Rectal smooth muscle tissue (tissue), 1 donor: ENCODE data around the gene NDUFS1.
A peak's percentile ranks its signal among the peaks of the same experiment; 100 is the strongest.
"Not testable (repeated sequence)": the region's sequence is repeated elsewhere in the genome, so short reads cannot be mapped to it uniquely, and the experiment has no call there.

ENCODE experiments used
- H3K27ac ChIP-seq: one replicate; pipeline ENCODE4 v1.7.0; 2013; ENCODE audit warnings: low read depth, low read length, inconsistent platforms
- H3K27me3 ChIP-seq: one replicate; pipeline ENCODE4 v1.7.0; 2013; ENCODE audit warnings: low read length; ENCODE audit not compliant: control insufficient read depth, insufficient read depth
- H3K36me3 ChIP-seq: one replicate; pipeline ENCODE4 v1.7.0; 2013; ENCODE audit warnings: low read length; ENCODE audit not compliant: control insufficient read depth, insufficient read depth
- H3K4me1 ChIP-seq: one replicate; pipeline ENCODE4 v1.7.0; 2013; ENCODE audit warnings: low read length; ENCODE audit not compliant: control insufficient read depth, insufficient read depth
- H3K4me3 ChIP-seq: one replicate; pipeline ENCODE4 v1.7.0; 2013; ENCODE audit warnings: low read length
- H3K9ac ChIP-seq: one replicate; pipeline ENCODE4 v1.7.0; 2013; ENCODE audit warnings: low read length

NDUFS1 gene

DNA sequence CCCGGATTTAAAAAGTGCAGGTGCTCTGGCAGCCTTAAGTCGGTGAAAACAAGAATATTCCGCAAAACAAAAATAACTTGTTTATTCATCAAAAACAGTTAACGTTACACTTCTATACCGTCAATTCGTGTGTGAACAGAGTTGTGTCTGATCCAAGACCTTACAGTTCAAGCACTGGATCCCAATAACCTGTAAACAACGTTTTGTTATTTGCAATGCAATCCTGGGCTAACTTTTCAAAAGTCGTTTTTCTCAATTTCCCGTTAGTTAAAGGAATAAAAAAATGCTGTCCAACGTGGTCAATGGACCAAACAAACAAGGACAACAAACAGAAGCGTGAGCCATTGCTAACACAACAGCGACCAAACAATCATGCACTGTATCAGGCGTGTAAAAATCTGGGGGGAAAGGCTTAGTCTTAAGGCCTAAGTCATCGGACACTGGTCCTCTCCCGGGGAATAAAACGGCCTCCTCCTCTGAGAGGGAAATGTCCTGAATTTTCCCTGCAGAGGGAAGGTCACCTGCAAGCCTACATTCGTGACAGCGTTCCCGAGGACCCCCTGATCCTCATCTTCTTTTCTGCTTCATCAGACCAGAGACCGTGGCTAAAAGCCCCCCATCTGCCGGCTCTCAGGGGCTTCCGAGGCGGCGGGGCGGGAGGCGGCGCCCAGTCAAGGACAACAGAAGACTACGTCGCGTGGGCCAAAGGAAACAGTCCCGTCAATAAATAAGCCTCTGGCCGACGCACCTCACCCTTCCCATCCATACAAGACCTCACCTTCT is 490 bp downstream of the NDUFS1 start:
- Histone ChIP-seq H3K4me1 (peaks cover 6% of the 10 kb centered on the region), H3K4me3 (peak overlapping the region; percentile 69), H3K36me3 (peaks cover 5% of the 10 kb centered on the region), H3K27me3 (no peaks in the 10 kb centered on the region), H3K9ac (peak overlapping the region; percentile 28), H3K27ac (peak overlapping the region; percentile 89)

DNA sequence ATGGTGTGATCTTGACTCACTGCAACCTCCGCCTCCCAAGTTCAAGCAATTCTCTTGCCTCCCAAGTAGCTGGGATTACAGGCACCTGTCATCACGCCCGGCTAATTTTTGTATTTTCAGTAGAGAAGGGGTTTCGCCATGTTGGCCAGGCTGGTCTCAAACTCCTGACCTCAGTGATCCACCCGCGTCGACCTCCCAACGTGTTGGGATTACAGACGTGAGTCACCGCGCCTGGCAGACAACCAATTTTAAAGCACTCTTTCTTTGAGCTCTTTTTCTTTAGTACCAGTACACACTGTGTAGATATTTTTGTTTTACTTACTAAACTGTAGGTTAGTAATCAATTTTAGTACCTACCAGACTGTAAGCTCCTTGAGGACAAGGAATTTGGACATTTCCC is 2.2 kb downstream of the NDUFS1 start:
- not testable (repeated sequence) for H3K4me1 ChIP-seq, H3K9ac ChIP-seq, H3K4me3 ChIP-seq, H3K36me3 ChIP-seq, H3K27ac ChIP-seq, H3K27me3 ChIP-seq

- Histone ChIP-seq H3K4me3 (no peak overlapping the region), H3K9ac (no peak overlapping the region), H3K27me3 (no peaks in the 10 kb centered on the region), H3K27ac (no peak overlapping the region), H3K36me3 (peaks cover 8% of the 10 kb centered on the region), H3K4me1 (peaks cover 3% of the 10 kb centered on the region)
These were observed 5.0 kb downstream of the NDUFS1 start for GRCh38 chr2:206154197-206154596.

- Histone ChIP-seq H3K36me3 (peaks cover 21% of the 10 kb centered on the region), H3K27ac (no peak overlapping the region), H3K9ac (no peak overlapping the region), H3K4me3 (no peak overlapping the region), H3K27me3 (no peaks in the 10 kb centered on the region), H3K4me1 (peaks cover 3% of the 10 kb centered on the region)
These were observed 8.6 kb downstream of the NDUFS1 start for GRCh38 chr2:206150631-206151030.

DNA sequence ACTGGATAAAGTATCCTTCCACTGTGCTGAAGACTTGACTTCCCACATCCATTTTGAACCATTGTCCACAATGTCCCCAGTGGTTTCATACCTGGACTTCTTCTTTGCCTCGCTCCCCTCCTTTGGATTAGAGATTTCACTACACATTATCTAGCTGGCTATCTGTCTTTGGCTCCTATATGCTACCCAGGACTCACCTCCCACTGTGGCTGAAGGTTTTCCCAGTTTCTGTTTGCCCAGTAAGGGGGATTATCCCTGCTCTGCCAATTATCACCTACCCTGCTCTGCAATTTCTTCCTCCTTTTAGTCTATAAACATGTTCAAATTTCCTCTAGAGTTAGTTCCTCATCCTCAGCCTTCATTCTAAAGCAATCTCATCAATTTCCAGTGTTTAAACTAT is 9.1 kb downstream of the NDUFS1 start:
- no peak overlapping the region for H3K4me3 ChIP-seq

DNA sequence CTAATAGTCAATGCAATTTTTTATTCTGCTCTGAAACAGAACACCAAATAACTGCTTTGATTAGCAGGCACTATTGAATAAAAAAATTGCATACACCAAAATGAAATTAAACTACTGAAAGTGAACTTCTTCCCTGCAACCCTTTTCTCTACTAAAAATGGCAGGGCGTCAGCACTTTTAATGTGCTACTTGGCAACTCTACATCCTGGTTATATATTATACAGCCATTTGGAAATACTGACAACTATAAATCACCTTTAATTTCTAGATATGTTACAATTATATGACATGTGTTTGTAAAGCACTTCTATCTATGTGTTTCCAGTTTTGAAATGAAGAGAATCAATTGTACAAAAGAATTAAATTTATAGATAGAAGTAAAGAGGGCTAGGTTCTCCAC is 9.9 kb downstream of the NDUFS1 start:
- H3K4me3 ChIP-seq = no peak overlapping the region
- H3K4me1 ChIP-seq = peaks cover 3% of the 10 kb centered on the region
- H3K27me3 ChIP-seq = no peaks in the 10 kb centered on the region
- H3K9ac ChIP-seq = no peak overlapping the region
- peaks cover 25% of the 10 kb centered on the region for H3K36me3 ChIP-seq
- H3K27ac ChIP-seq = no peak overlapping the region

More for the DNA sequence above, 9.1 kb downstream of the NDUFS1 start:
- H3K27ac ChIP-seq = no peak overlapping the region
- H3K4me1 ChIP-seq = peaks cover 3% of the 10 kb centered on the region
- no peak overlapping the region for H3K9ac ChIP-seq
- H3K27me3 ChIP-seq = no peaks in the 10 kb centered on the region
- peaks cover 25% of the 10 kb centered on the region for H3K36me3 ChIP-seq

GRCh38 chr2:206145665-206146064 is 13.6 kb downstream of the NDUFS1 start:
- peaks cover 36% of the 10 kb centered on the region for H3K36me3 ChIP-seq

DNA sequence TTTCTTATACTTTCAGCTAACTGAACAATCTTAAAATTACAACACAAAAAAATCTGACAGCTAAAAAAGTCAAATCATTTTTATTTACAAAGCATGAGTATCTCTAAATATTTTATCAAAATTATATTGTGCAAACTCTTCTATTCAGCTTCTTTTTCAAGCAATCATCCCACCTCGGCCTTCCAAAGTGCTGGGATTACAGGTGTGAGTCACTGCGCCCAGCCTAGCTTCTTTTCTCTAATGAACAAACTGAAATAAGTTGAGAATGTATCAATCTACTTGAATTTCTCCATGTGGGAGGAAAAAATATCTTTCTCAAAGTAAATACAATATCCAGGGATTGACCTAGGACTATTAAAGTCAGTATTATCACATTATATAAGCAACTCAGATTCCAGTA is 14.9 kb downstream of the NDUFS1 start:
- no peak overlapping the region for H3K9ac ChIP-seq
- no peaks in the 10 kb centered on the region for H3K4me1 ChIP-seq
- no peaks in the 10 kb centered on the region for H3K27me3 ChIP-seq
- no peak overlapping the region for H3K27ac ChIP-seq
- no peak overlapping the region for H3K4me3 ChIP-seq
- peaks cover 34% of the 10 kb centered on the region for H3K36me3 ChIP-seq

More at GRCh38 chr2:206145665-206146064, 13.6 kb downstream of the NDUFS1 start:
- H3K9ac ChIP-seq = no peak overlapping the region
- H3K27me3 ChIP-seq = no peaks in the 10 kb centered on the region
- H3K4me1 ChIP-seq = no peaks in the 10 kb centered on the region
- no peak overlapping the region for H3K27ac ChIP-seq
- no peak overlapping the region for H3K4me3 ChIP-seq

DNA sequence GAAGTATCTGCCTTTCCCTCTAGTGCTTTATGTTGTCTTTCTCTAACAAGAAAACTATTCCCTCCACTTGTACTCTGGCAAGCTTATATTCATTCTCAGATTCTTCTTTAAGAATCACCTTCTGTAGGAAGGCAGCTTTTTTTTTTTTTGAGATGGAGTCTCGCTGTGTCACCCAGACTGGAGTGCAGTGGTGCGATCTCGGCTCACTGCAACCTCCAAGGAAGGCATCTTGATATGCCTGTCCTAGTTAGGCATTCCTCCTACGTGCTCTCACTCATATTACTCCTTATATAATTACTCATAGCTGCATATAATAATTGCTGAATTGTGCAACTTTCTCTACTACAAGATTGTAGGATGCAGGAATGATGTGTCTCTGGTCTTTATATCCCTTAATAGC is 15.8 kb downstream of the NDUFS1 start:
- no peaks in the 10 kb centered on the region for H3K27me3 ChIP-seq
- no peak overlapping the region for H3K4me3 ChIP-seq
- no peaks in the 10 kb centered on the region for H3K4me1 ChIP-seq
- H3K36me3 ChIP-seq = peaks cover 36% of the 10 kb centered on the region
- no peak overlapping the region for H3K27ac ChIP-seq
- H3K9ac ChIP-seq = no peak overlapping the region

GRCh38 chr2:206127656-206128055 is 31.6 kb downstream of the NDUFS1 start:
- Histone ChIP-seq H3K4me1 (no peaks in the 10 kb centered on the region), H3K27me3 (no peaks in the 10 kb centered on the region), H3K36me3 (peaks cover 20% of the 10 kb centered on the region), H3K4me3 (no peak overlapping the region), H3K27ac (no peak overlapping the region), H3K9ac (no peak overlapping the region)

DNA sequence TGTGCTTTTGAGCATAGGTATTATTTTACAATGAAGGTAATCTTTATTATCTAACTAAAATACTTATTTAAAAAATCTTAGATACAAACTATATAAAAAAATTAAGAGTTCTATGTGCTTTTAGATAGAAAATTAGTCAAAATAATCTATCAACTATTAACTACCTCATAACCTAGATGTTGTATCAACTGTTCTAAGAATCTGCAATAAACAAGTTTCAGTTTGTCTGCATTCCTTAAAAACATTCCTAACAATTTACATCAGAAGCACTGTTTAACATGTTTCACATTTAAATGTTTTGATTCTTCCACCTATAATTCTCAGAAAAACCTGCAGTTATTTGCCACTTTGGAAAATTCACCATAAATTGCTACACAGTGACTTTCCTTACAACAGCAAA is 33.3 kb downstream of the NDUFS1 start:
- no peak overlapping the region for H3K4me3 ChIP-seq
- no peaks in the 10 kb centered on the region for H3K4me1 ChIP-seq
- no peak overlapping the region for H3K9ac ChIP-seq
- no peak overlapping the region for H3K27ac ChIP-seq
- no peaks in the 10 kb centered on the region for H3K27me3 ChIP-seq
- H3K36me3 ChIP-seq = peaks cover 20% of the 10 kb centered on the region

DNA sequence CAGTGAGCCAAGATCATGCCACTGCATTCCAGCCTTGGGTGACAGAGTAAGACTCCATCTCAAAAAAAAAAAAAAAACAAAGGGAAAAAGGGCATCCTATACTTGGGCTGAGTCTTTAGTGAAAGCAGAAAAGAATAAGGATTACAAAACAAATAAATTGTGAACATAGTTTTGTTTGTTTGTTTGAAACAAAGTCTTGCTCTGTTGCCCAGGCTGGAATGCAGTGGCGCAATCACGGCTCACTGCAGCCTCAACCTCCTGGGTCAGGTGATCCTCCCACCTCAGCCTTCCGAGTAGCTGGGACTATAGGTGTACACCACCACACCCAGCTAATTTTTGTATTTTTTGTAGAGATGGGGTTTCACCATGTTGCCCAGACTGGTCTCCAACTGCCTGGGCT is 36.7 kb downstream of the NDUFS1 start:
- H3K27ac ChIP-seq, H3K4me1 ChIP-seq, H3K9ac ChIP-seq, H3K4me3 ChIP-seq, H3K27me3 ChIP-seq: not testable (repeated sequence)
- H3K36me3 ChIP-seq = peaks cover 17% of the 10 kb centered on the region

DNA sequence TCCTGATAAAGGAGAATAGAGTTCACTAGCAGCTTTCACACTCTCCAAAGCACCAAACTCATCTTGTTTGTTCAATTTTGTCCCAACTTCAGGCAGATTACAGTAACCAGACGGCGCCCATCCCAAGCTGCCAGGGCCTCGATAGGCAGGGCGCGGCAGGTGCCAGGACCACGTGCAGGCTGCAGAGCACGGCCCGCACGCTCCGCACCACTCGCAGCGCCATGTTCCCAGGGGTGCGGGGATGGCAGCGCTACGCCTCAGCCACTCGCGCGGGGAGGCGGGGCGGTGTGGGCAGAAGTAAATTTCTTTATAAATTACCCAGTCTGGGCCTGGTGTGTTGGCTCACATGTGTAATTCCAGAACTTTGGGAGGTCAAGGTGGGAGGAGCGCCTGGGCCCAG is 43.0 kb downstream of the NDUFS1 start:
- Histone ChIP-seq H3K9ac (no peak overlapping the region), H3K4me3 (no peak overlapping the region), H3K27me3 (no peaks in the 10 kb centered on the region), H3K4me1 (no peaks in the 10 kb centered on the region), H3K27ac (no peak overlapping the region), H3K36me3 (peaks cover 10% of the 10 kb centered on the region)
